GM23338 (cell line): Measurements from ENCODE around the gene ETV2. TPM values are rescaled to one million over a fixed set of nuclear protein-coding genes. Genes with fewer than 3 reads are reported as not detected.
A peak's percentile ranks its signal among the peaks of the same experiment; 100 is the strongest.

Experiments used
- ATAC-seq: fragments of 200-7000 bp; cut with Tn5 transposase; 3 replicates; pipeline ENCODE4 v1.9.1; 2020
- DNase-seq: peaks from one replicate; pipeline ENCODE4 v3.0.0-alpha.2; 2015; ENCODE audit warnings: low spot score
- H2AFZ ChIP-seq: fragments of 200-600 bp; sonication (generic); 2 replicates; pipeline ENCODE4 v1.8.0; 2016; ENCODE audit warnings: antibody characterized with exemption, mild to moderate bottlenecking, moderate library complexity
- H3F3A ChIP-seq: fragments of 200-600 bp; sonication (generic); replicated peaks from 2 replicates; pipeline ENCODE4 v1.8.0; 2017; ENCODE audit warnings: antibody characterized with exemption, mixed run types, low read depth
- H3K27ac ChIP-seq: fragments of 200-600 bp; sonication (generic); 2 replicates; pipeline ENCODE4 v1.6.1; 2016; ENCODE audit warnings: low read depth
- H3K27me3 ChIP-seq: fragments of 200-600 bp; sonication (generic); 2 replicates; pipeline ENCODE4 v1.8.0; 2016; ENCODE audit warnings: mild to moderate bottlenecking, mixed run types, moderate library complexity; ENCODE audit not compliant: insufficient read depth
- H3K36me3 ChIP-seq: fragments of 200-600 bp; sonication (generic); 2 replicates; pipeline ENCODE4 v1.8.0; 2016; ENCODE audit warnings: mild to moderate bottlenecking; ENCODE audit not compliant: insufficient read depth
- H3K4me1 ChIP-seq: fragments of 200-600 bp; sonication (generic); 2 replicates; pipeline ENCODE4 v1.8.0; 2016; ENCODE audit warnings: mild to moderate bottlenecking, moderate library complexity; ENCODE audit not compliant: insufficient read depth
- H3K4me2 ChIP-seq: fragments of 200-600 bp; sonication (generic); 2 replicates; pipeline ENCODE4 v1.7.1; 2017; ENCODE audit warnings: mixed run types
- H3K4me3 ChIP-seq: fragments of 200-600 bp; sonication (generic); 2 replicates; pipeline ENCODE4 v1.6.1; 2016; ENCODE audit warnings: mixed run types
- H3K79me2 ChIP-seq: fragments of 200-600 bp; sonication (generic); replicated peaks from 2 replicates; pipeline ENCODE4 v1.8.0; 2017; ENCODE audit warnings: mild to moderate bottlenecking; ENCODE audit not compliant: insufficient read depth
- H3K9me2 ChIP-seq: fragments of 200-600 bp; sonication (generic); 2 replicates; pipeline ENCODE4 v1.8.0; 2017; ENCODE audit not compliant: insufficient read depth
- H4K20me1 ChIP-seq: fragments of 200-600 bp; sonication (generic); replicated peaks from 2 replicates; pipeline ENCODE4 v1.8.0; 2017; ENCODE audit warnings: mild to moderate bottlenecking; ENCODE audit not compliant: insufficient read depth
- H3K27ac Mint-ChIP-seq: 2 replicates; pipeline ENCODE4 v1.8.0; 2020; ENCODE audit warnings: inconsistent platforms, mild to moderate bottlenecking, moderate library complexity, mixed read lengths
- H3K27me3 Mint-ChIP-seq: 3 replicates; pipeline ENCODE4 v1.8.0; 2022; ENCODE audit warnings: low read depth, mild to moderate bottlenecking, moderate library complexity, mixed read lengths, inconsistent platforms; ENCODE audit not compliant: insufficient read depth, poor library complexity
- H3K36me3 Mint-ChIP-seq: 3 replicates; pipeline ENCODE4 v1.8.0; 2021; ENCODE audit warnings: low read depth, mild to moderate bottlenecking, inconsistent platforms, moderate library complexity, mixed read lengths
- H3K4me1 Mint-ChIP-seq: 3 replicates; pipeline ENCODE4 v1.8.0; 2020; ENCODE audit warnings: mild to moderate bottlenecking, inconsistent platforms, mixed read lengths
- H3K4me3 Mint-ChIP-seq: 3 replicates; pipeline ENCODE4 v1.8.0; 2021; ENCODE audit warnings: moderate library complexity, mild to moderate bottlenecking, inconsistent platforms, mixed read lengths
- H3K9me3 Mint-ChIP-seq: 3 replicates; pipeline ENCODE4 v1.8.0; 2020; ENCODE audit warnings: moderate library complexity, mild to moderate bottlenecking, inconsistent platforms, mixed read lengths
- CREB1 ChIP-seq: fragments of 250-450 bp; sonication (Bioruptor Pico); IDR thresholded peaks from 2 replicates; pipeline ENCODE4 v1.5.0; 2020; ENCODE audit warnings: low read depth, mild to moderate bottlenecking, moderate library complexity
- EZH2 ChIP-seq: fragments of 200-600 bp; sonication (generic); IDR thresholded peaks from one replicate; pipeline ENCODE4 v1.8.0; 2017; ENCODE audit warnings: antibody characterized with exemption, mild to moderate bottlenecking, low read depth; ENCODE audit not compliant: unreplicated experiment
- EZH2phosphoT487 ChIP-seq: fragments of 200-600 bp; sonication (generic); IDR thresholded peaks from one replicate; pipeline ENCODE4 v1.8.1; 2018; ENCODE audit warnings: antibody characterized with exemption; ENCODE audit not compliant: unreplicated experiment
- JUNB ChIP-seq: IDR thresholded peaks from one replicate; pipeline ENCODE4 v1.6.1; 2016; ENCODE audit warnings: antibody characterized with exemption; ENCODE audit not compliant: unreplicated experiment
- NANOG ChIP-seq: IDR thresholded peaks from 2 replicates; pipeline ENCODE4 v1.6.1; 2016; ENCODE audit warnings: antibody characterized with exemption, borderline replicate concordance
- POLR2AphosphoS5 ChIP-seq: IDR thresholded peaks from 2 replicates; pipeline ENCODE4 v1.6.1; 2016; ENCODE audit warnings: antibody characterized with exemption, low read depth
- STAT1 ChIP-seq: IDR thresholded peaks from one replicate; pipeline ENCODE4 v1.6.1; 2016; ENCODE audit warnings: antibody characterized with exemption; ENCODE audit not compliant: unreplicated experiment
- ZNF114 ChIP-seq: fragments of 250-450 bp; sonication (Bioruptor Pico); IDR thresholded peaks from 2 replicates; pipeline ENCODE4 v1.5.0; 2020; ENCODE audit warnings: mild to moderate bottlenecking, moderate library complexity
- polyA plus RNA-seq: library from polyadenylated mRNA; unstranded; fragments of >200 nt; fragmentation: Nextera tagmentation; extraction: Ambion mirVana; gene quantifications from 2 replicates; pipeline ENCODE4 v1.2.1, GENCODE V29; 2016
- total RNA-seq: library from RNA; depleted of rRNA; stranded (reverse); fragments of >200 nt; shearing (Covaris generic); gene quantifications from 2 replicates; pipeline ENCODE4 v1.2.3, GENCODE V29; 2014
- TF ChIP-seq, protein P1 (sequence below), 2 experiments: fragments of 200-600 bp in 1 of 2; sonication (generic) in 1 of 2; conservative IDR thresholded peaks; 2 replicates each; pipeline versions ENCODE4 v1.5.1 to v1.6.1; 2016 to 2017; ENCODE audit warnings: antibody characterized with exemption in 2 of 2, low read depth in 2 of 2, mild to moderate bottlenecking in 2 of 2, moderate library complexity in 1 of 2
- TF ChIP-seq, protein P2 (sequence below): IDR thresholded peaks from one replicate; pipeline ENCODE4 v1.6.1; 2018; ENCODE audit warnings: antibody characterized with exemption; ENCODE audit not compliant: unreplicated experiment
- TF ChIP-seq, protein P3 (sequence below): IDR thresholded peaks from 2 replicates; pipeline ENCODE4 v1.6.1; 2016; ENCODE audit warnings: antibody characterized with exemption
- TF ChIP-seq, protein P4 (sequence below): fragments of 250-450 bp; sonication (Bioruptor Pico); IDR thresholded peaks from 2 replicates; pipeline ENCODE4 v1.5.0; 2020; ENCODE audit warnings: mild to moderate bottlenecking, moderate library complexity

ETV2 gene
- total and polyA plus RNA-seq, 2 experiments from 2014 or later = 0.87 to 1.5 TPM

DNA sequence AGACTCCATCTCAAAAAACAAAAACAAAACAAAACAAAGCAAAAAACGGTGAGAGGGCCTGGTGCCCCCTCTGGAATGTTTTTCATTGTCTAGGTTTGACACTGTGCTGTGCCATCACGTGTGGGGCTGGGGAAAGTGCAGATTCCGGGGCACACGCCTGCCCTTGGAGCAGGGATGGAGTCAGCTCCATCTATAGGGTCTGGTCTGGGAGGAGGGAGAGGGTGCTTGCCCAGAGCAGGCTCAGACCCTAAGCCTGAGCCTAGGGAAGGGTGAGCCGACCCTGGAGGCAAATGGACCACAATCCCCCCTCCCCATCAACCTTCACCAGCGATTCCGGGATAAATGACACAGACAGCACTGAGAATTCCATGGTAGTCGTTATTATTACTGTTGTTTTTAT lies 51.9 kb downstream of the ETV2 start:
- Histone ChIP-seq H3K79me2 (no peaks in the 10 kb centered on the region), H3K4me3 (no peak overlapping the region), H3K4me1 (no peaks in the 10 kb centered on the region; the same call in 1 of the 2 replicates), H3K9me2 (no peaks in the 10 kb centered on the region), H3F3A (0 out of 2 replicates have a peak, but pooled peaks cover 2% of the 10 kb centered on the region), H2AFZ (peak overlapping the region; percentile 9; the same call in 1 of the 2 replicates), H4K20me1 (no peaks in the 10 kb centered on the region), H3K27ac (no peak overlapping the region), H3K4me2 (0 out of 2 replicates have a peak overlapping the region, but pooled peaks have one; percentile 48), H3K36me3 (no peaks in the 10 kb centered on the region), H3K27me3 (no peaks in the 10 kb centered on the region)
- Mint-ChIP-seq H3K9me3 (peaks cover 3% of the 10 kb centered on the region; the same call in 1 of the 3 replicates), H3K4me1 (peaks cover 5% of the 10 kb centered on the region; the same call in 2 of the 3 replicates), H3K36me3 (no peaks in the 10 kb centered on the region), H3K27ac (no peak overlapping the region), H3K4me3 (no peak overlapping the region), H3K27me3 (no peaks in the 10 kb centered on the region)
- TF ChIP-seq, protein P1, sequence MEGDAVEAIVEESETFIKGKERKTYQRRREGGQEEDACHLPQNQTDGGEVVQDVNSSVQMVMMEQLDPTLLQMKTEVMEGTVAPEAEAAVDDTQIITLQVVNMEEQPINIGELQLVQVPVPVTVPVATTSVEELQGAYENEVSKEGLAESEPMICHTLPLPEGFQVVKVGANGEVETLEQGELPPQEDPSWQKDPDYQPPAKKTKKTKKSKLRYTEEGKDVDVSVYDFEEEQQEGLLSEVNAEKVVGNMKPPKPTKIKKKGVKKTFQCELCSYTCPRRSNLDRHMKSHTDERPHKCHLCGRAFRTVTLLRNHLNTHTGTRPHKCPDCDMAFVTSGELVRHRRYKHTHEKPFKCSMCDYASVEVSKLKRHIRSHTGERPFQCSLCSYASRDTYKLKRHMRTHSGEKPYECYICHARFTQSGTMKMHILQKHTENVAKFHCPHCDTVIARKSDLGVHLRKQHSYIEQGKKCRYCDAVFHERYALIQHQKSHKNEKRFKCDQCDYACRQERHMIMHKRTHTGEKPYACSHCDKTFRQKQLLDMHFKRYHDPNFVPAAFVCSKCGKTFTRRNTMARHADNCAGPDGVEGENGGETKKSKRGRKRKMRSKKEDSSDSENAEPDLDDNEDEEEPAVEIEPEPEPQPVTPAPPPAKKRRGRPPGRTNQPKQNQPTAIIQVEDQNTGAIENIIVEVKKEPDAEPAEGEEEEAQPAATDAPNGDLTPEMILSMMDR (conservative IDR thresholded peaks at IDR 0.05; ENCODE audit: low read depth in 2 of 2) = no peak
- no peak for TF ChIP-seq STAT1
- TF ChIP-seq, protein P2, sequence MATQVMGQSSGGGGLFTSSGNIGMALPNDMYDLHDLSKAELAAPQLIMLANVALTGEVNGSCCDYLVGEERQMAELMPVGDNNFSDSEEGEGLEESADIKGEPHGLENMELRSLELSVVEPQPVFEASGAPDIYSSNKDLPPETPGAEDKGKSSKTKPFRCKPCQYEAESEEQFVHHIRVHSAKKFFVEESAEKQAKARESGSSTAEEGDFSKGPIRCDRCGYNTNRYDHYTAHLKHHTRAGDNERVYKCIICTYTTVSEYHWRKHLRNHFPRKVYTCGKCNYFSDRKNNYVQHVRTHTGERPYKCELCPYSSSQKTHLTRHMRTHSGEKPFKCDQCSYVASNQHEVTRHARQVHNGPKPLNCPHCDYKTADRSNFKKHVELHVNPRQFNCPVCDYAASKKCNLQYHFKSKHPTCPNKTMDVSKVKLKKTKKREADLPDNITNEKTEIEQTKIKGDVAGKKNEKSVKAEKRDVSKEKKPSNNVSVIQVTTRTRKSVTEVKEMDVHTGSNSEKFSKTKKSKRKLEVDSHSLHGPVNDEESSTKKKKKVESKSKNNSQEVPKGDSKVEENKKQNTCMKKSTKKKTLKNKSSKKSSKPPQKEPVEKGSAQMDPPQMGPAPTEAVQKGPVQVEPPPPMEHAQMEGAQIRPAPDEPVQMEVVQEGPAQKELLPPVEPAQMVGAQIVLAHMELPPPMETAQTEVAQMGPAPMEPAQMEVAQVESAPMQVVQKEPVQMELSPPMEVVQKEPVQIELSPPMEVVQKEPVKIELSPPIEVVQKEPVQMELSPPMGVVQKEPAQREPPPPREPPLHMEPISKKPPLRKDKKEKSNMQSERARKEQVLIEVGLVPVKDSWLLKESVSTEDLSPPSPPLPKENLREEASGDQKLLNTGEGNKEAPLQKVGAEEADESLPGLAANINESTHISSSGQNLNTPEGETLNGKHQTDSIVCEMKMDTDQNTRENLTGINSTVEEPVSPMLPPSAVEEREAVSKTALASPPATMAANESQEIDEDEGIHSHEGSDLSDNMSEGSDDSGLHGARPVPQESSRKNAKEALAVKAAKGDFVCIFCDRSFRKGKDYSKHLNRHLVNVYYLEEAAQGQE = no peak
- TF ChIP-seq POLR2AphosphoS5 = no peak
- no peak for TF ChIP-seq JUNB
- TF ChIP-seq NANOG = no peak
- TF ChIP-seq, protein P3, sequence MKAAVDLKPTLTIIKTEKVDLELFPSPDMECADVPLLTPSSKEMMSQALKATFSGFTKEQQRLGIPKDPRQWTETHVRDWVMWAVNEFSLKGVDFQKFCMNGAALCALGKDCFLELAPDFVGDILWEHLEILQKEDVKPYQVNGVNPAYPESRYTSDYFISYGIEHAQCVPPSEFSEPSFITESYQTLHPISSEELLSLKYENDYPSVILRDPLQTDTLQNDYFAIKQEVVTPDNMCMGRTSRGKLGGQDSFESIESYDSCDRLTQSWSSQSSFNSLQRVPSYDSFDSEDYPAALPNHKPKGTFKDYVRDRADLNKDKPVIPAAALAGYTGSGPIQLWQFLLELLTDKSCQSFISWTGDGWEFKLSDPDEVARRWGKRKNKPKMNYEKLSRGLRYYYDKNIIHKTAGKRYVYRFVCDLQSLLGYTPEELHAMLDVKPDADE = no peak
- no peak for TF ChIP-seq EZH2
- no peak for TF ChIP-seq ZNF114 (CRISPR knock-in tag)
- no peak for TF ChIP-seq CREB1 (CRISPR knock-in tag)
- TF ChIP-seq EZH2phosphoT487 = no peak
- TF ChIP-seq, protein P4, sequence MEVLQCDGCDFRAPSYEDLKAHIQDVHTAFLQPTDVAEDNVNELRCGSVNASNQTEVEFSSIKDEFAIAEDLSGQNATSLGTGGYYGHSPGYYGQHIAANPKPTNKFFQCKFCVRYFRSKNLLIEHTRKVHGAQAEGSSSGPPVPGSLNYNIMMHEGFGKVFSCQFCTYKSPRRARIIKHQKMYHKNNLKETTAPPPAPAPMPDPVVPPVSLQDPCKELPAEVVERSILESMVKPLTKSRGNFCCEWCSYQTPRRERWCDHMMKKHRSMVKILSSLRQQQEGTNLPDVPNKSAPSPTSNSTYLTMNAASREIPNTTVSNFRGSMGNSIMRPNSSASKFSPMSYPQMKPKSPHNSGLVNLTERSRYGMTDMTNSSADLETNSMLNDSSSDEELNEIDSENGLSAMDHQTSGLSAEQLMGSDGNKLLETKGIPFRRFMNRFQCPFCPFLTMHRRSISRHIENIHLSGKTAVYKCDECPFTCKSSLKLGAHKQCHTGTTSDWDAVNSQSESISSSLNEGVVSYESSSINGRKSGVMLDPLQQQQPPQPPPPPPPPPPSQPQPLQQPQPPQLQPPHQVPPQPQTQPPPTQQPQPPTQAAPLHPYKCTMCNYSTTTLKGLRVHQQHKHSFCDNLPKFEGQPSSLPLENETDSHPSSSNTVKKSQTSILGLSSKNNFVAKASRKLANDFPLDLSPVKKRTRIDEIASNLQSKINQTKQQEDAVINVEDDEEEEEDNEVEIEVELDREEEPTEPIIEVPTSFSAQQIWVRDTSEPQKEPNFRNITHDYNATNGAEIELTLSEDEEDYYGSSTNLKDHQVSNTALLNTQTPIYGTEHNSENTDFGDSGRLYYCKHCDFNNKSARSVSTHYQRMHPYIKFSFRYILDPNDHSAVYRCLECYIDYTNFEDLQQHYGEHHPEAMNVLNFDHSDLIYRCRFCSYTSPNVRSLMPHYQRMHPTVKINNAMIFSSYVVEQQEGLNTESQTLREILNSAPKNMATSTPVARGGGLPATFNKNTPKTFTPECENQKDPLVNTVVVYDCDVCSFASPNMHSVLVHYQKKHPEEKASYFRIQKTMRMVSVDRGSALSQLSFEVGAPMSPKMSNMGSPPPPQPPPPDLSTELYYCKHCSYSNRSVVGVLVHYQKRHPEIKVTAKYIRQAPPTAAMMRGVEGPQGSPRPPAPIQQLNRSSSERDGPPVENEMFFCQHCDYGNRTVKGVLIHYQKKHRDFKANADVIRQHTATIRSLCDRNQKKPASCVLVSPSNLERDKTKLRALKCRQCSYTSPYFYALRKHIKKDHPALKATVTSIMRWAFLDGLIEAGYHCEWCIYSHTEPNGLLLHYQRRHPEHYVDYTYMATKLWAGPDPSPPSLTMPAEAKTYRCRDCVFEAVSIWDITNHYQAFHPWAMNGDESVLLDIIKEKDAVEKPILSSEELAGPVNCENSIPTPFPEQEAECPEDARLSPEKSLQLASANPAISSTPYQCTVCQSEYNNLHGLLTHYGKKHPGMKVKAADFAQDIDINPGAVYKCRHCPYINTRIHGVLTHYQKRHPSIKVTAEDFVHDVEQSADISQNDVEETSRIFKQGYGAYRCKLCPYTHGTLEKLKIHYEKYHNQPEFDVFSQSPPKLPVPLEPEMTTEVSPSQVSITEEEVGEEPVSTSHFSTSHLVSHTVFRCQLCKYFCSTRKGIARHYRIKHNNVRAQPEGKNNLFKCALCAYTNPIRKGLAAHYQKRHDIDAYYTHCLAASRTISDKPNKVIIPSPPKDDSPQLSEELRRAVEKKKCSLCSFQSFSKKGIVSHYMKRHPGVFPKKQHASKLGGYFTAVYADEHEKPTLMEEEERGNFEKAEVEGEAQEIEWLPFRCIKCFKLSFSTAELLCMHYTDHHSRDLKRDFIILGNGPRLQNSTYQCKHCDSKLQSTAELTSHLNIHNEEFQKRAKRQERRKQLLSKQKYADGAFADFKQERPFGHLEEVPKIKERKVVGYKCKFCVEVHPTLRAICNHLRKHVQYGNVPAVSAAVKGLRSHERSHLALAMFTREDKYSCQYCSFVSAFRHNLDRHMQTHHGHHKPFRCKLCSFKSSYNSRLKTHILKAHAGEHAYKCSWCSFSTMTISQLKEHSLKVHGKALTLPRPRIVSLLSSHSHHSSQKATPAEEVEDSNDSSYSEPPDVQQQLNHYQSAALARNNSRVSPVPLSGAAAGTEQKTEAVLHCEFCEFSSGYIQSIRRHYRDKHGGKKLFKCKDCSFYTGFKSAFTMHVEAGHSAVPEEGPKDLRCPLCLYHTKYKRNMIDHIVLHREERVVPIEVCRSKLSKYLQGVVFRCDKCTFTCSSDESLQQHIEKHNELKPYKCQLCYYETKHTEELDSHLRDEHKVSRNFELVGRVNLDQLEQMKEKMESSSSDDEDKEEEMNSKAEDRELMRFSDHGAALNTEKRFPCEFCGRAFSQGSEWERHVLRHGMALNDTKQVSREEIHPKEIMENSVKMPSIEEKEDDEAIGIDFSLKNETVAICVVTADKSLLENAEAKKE = no peak
- ATAC-seq (peak; percentile 74), DNase-seq (no peak)
